DND-41 (cell line): ENCODE data around the gene MALT1.

Source experiments
- ATAC-seq: fragments of 200-7000 bp; cut with Tn5 transposase; 3 replicates; pipeline ENCODE4 v1.9.1; 2021; ENCODE audit warnings: low read depth; ENCODE audit not compliant: insufficient read depth
- DNase-seq: peaks from one replicate; pipeline ENCODE4 v3.0.0-alpha.2; 2020
- H2AFZ ChIP-seq: 2 replicates; pipeline ENCODE4 v1.6.0; 2012; ENCODE audit warnings: low read depth, low read length
- H3K27ac ChIP-seq: 2 replicates; pipeline ENCODE4 v1.5.1; 2012; ENCODE audit warnings: low read length, inconsistent platforms
- H3K27me3 ChIP-seq: fragments of 200-600 bp; sonication (generic); 2 replicates; pipeline ENCODE4 v1.6.0; 2012; ENCODE audit warnings: low read length, mild to moderate bottlenecking, inconsistent platforms; ENCODE audit not compliant: insufficient read depth, poor library complexity
- H3K36me3 ChIP-seq: 2 replicates; pipeline ENCODE4 v1.5.1; 2012; ENCODE audit warnings: low read length, inconsistent platforms; ENCODE audit not compliant: insufficient read depth
- H3K4me1 ChIP-seq: 2 replicates; pipeline ENCODE4 v1.5.1; 2012; ENCODE audit warnings: mild to moderate bottlenecking, low read length; ENCODE audit not compliant: insufficient read depth
- H3K4me2 ChIP-seq: 2 replicates; pipeline ENCODE4 v1.6.0; 2012; ENCODE audit warnings: mild to moderate bottlenecking, moderate library complexity, low read length, inconsistent platforms; ENCODE audit not compliant: insufficient read depth
- H3K4me3 ChIP-seq, 2 experiments: fragments of 200-600 bp in 1 of 2; shearing (Covaris generic) in 1 of 2; 2 replicates each; pipeline ENCODE4 v1.5.1; 2012 to 2016; ENCODE audit warnings: inconsistent platforms in 2 of 2, low read length in 2 of 2, mild to moderate bottlenecking in 2 of 2, low read depth in 1 of 2, moderate library complexity in 1 of 2
- H3K79me2 ChIP-seq: 2 replicates; pipeline ENCODE4 v1.6.0; 2012; ENCODE audit warnings: low read length, inconsistent platforms; ENCODE audit not compliant: insufficient read depth
- H3K9ac ChIP-seq: 2 replicates; pipeline ENCODE4 v1.6.0; 2012; ENCODE audit warnings: low read depth, mild to moderate bottlenecking, inconsistent platforms, low read length, moderate library complexity
- H3K9me3 ChIP-seq: 2 replicates; pipeline ENCODE4 v1.5.1; 2012; ENCODE audit warnings: low read length, moderate library complexity, mild to moderate bottlenecking, inconsistent platforms; ENCODE audit not compliant: insufficient read depth, severe bottlenecking
- H4K20me1 ChIP-seq: 2 replicates; pipeline ENCODE4 v1.6.0; 2012; ENCODE audit warnings: low read length; ENCODE audit not compliant: insufficient read depth
- CTCF ChIP-seq: IDR thresholded peaks from 2 replicates; pipeline ENCODE4 v1.5.1; 2012; ENCODE audit warnings: borderline replicate concordance, low read length, moderate library complexity, mild to moderate bottlenecking; ENCODE audit not compliant: poor library complexity, severe bottlenecking; ENCODE audit errors: extremely low read depth
- EZH2 ChIP-seq: IDR thresholded peaks from 3 replicates; pipeline ENCODE4 v1.6.1; 2012; ENCODE audit warnings: borderline replicate concordance, low read depth, mild to moderate bottlenecking, moderate library complexity, low read length, inconsistent platforms; ENCODE audit not compliant: severe bottlenecking

The MALT1 gene

GRCh38 chr18:58674159-58674558 is 2.9 kb downstream of the MALT1 start:
- Histone ChIP-seq H3K4me2 (peak overlapping the region; percentile 36; the same call in 1 of the 2 replicates), H3K4me3 (no peak overlapping the region)

GRCh38 chr18:58674863-58675472 is 3.7 kb downstream of the MALT1 start:
- Histone ChIP-seq H3K27me3 (no peaks in the 10 kb centered on the region), H2AFZ (no peak overlapping the region), H4K20me1 (peaks cover 12% of the 10 kb centered on the region; the same call in 1 of the 2 replicates), H3K27ac (no peak overlapping the region), H3K4me1 (peaks cover 33% of the 10 kb centered on the region), H3K4me2 (no peak overlapping the region), H3K79me2 (peaks cover 59% of the 10 kb centered on the region), H3K4me3 (no peak overlapping the region), H3K36me3 (no peaks in the 10 kb centered on the region; the same call in 1 of the 2 replicates), H3K9ac (no peak overlapping the region), H3K9me3 (no peaks in the 10 kb centered on the region)
- TF ChIP-seq CTCF, result no peak
- no peak for TF ChIP-seq EZH2
- DNase-seq (no peak), ATAC-seq (no peak)

More at GRCh38 chr18:58674159-58674558, 2.9 kb downstream of the MALT1 start:
- Histone ChIP-seq H3K9me3 (no peaks in the 10 kb centered on the region), H3K27me3 (no peaks in the 10 kb centered on the region), H2AFZ (no peak overlapping the region), H4K20me1 (peaks cover 12% of the 10 kb centered on the region; the same call in 1 of the 2 replicates), H3K27ac (no peak overlapping the region), H3K36me3 (no peaks in the 10 kb centered on the region; the same call in 1 of the 2 replicates), H3K9ac (no peak overlapping the region), H3K79me2 (peaks cover 57% of the 10 kb centered on the region), H3K4me1 (peaks cover 33% of the 10 kb centered on the region)
- TF ChIP-seq CTCF (no peak), EZH2 (no peak)
- ATAC-seq, result no peak
- DNase-seq, result no peak

GRCh38 chr18:58676270-58676669 is 5.0 kb downstream of the MALT1 start:
- DNase-seq, result no peak
- Histone ChIP-seq H4K20me1 (peaks cover 12% of the 10 kb centered on the region; the same call in 1 of the 2 replicates), H3K79me2 (peaks cover 60% of the 10 kb centered on the region), H3K27ac (no peak overlapping the region), H2AFZ (no peak overlapping the region), H3K4me2 (no peak overlapping the region), H3K27me3 (no peaks in the 10 kb centered on the region), H3K4me3 (no peak overlapping the region), H3K4me1 (peaks cover 25% of the 10 kb centered on the region), H3K9ac (no peak overlapping the region), H3K36me3 (peaks cover 4% of the 10 kb centered on the region; the same call in 1 of the 2 replicates), H3K9me3 (no peaks in the 10 kb centered on the region)
- ATAC-seq, result no peak
- TF ChIP-seq EZH2 (no peak), CTCF (no peak)
